Breast epithelium (tissue), 3 donors: Measurements from ENCODE around the gene HTRA3.

ENCODE experiments used
- CTCF ChIP-seq, 3 donors: fragments of 450-650 bp; IDR thresholded peaks; one replicate each; pipeline ENCODE4 v1.5.1; 2016 to 2017; ENCODE audit warnings: antibody characterized with exemption in 3 of 3, mild to moderate bottlenecking in 3 of 3, moderate library complexity in 3 of 3
- POLR2A ChIP-seq: fragments of 450-650 bp; IDR thresholded peaks from one replicate; pipeline ENCODE4 v1.6.1; 2016; ENCODE audit warnings: antibody characterized with exemption, mild to moderate bottlenecking, moderate library complexity
- POLR2AphosphoS5 ChIP-seq, 3 donors: sonication (generic); formaldehyde crosslinking; IDR thresholded peaks; one replicate each; pipeline ENCODE4 v1.6.1; 2017; ENCODE audit warnings: antibody characterized with exemption in 3 of 3

- TF ChIP-seq CTCF (IDR thresholded peaks at IDR 0.05), result no peak
- TF ChIP-seq POLR2AphosphoS5 (IDR thresholded peaks at IDR 0.05), result no peak
- TF ChIP-seq POLR2A, result no peak
Observed at GRCh38 chr4:8343967-8344331, 74.4 kb downstream of the HTRA3 start.
